Kidney capillary endothelial cell (primary cell): ENCODE results near the gene TMEM72.

Experiments used
- DNase-seq: peaks from one replicate; pipeline ENCODE4 v3.0.0-alpha.2; 2018; ENCODE audit warnings: low spot score

The TMEM72 gene

DNA sequence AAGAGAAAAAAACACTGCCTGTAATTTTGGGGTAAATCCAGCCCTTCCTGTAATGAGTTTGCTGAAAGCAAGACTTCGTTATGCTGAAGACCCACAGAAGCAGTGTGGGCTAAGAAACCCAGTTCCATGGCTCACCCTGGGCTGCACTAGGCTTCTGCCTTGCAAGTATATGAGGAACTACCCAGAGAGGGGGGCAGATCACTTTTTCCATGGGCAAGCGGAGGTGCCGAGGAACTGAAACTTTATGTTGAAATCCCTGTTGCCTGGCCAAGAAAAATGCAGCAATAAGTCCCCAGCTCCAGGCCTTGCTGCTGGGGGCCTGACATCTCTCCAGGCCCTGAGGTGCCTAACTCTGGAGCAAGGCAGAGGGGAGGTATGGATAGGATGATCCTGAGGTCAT lies 57.0 kb downstream of the TMEM72 start:
- no peak for DNase-seq

DNA sequence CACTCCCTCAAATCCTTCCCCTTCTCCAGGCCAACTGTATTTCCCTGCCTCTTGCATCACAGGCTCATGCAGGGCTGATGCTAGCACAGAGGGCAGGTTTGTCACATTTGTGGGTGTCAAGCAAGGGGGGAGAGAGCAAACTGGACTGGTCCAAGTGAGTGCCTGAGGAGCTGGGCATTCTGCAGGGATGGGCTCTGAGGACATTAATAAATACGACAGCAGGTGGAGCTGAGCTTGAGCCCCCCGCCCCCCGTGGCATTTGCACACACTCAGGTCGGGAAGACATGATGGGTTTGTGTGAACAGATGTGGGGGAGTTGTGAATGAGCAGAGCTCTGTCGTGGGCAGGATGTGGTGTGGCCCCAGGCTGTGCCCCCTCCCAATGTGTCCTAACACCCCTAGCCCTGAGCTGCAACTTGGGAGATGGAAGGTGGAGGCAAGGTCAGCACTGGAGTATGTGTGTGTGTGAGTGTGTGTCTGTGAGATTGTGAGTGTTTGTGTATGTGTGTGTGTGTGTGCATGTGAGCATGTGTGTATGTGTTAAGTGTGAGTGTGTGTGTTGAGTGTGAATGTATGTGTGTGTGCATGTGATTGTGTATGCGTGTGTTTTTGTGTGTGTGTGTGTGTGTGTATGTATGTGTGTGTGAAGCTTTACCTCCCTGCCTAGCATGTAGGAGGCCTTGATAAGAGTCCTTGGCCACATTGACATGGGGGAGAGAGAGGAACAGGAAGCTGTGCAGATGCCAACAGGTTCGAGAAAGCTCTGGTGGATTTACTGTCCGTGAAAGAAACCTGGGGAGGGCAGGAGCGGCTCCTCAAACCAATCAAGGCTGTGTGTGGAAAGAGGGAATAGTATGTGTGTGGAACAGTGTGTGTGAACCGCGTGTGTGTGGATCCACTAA lies 57.6 kb downstream of the TMEM72 start:
- no peak for DNase-seq

DNA sequence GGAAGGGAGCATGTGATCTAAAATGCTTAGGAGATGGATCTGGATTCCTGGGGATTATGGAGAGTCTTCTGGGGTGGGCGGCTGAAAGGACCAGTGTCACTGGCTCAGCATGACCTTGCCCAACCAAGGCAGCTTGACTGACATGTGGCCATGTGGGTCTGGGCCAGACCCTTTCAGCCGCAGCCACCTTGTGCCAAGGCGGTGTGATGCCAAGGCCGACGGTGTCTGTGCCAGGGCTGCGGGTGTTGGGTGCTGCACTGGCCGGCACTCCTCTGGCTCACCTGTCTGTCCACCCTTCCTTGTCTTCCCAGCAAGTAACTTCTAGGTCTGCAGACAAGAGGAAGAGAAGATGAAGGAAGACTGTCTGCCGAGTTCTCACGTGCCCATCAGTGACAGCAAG lies 58.7 kb downstream of the TMEM72 start:
- no peak for DNase-seq

DNA sequence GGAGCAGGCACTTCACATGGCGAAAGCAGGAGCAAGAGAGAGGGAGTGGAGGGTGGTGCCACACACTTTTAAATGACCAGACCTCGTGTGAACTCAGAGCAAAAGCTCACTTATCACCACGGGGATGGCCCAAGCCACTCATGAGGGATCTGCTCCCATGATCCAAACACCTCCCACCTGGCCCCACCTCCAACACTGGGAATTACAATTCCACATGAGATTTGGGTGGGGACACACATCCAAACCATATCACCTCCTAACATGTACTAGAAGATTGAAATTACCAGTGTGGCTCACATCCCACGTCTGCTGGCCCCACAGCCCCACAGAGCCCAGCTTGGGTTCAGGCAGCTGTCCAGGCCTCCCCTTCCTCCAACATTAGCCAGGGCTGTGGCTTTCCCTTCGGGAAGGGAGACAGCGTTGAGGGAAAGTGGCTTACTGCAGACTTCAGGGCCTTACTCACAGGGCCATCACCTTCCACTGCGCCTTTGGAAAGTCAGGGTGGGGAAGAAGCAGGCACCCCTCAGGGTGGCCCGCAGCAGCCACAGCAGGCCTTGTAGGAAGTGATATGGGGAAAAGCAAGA lies 59.8 kb downstream of the TMEM72 start:
- DNase-seq, result no peak

DNA sequence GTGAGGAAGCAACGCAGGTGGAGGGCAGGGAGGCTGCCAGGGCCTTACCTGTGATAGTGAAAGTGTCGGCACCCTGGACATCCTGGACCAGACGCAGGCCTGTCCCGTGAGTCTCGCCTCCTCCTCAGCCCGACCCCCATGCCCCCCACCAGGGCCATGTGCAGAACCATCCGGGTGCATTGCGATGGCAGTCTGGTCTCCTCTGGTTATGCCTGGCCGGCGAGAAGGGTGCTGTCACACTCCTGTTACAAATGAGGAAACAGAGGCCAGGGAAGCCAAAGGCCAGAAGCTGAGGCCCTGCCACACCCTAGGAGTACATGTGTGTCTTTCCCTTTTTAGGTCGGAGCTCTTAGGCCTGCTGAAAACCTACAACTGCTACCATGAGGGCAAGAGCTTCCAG lies 60.3 kb downstream of the TMEM72 start:
- DNase-seq, result no peak

DNA sequence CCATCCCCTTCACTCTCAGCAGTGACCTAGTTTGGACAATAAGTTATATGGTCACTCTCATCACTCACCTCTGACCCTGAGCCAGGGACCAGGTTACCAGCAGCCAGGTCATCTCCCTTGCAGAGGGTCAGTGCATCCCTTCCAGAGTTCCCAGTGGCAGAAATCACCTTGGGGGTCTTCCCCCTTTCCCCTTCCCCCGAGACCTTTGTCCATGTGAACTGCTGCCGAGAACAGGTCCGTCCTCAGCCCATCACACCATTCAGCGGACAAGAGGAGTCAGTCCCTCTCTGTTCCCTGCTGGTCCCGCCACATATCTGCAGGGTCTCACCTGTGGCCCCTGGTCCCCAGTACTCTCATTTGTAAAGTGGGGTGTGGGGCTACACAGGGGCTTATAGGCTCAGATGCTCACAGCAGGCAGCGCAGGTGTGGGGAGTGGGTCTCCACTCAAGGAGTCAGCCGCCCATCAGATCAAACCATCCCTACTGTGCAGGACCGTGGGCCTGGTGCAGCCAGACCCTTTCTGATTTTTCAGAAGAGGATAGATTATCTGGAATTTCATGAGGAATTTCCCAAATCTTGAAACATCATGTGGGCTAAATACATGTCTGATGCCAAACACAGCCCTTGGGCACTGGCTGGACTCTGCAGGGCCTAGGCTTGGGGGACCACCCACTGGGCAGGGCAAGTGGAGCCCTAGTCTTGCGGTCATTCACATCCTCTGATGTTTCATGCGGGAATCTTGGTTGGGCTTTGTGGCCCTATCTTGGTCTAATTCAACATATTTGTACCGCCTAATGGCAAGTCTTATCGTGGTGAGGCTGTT lies 61.0 kb downstream of the TMEM72 start:
- DNase-seq, result no peak

DNA sequence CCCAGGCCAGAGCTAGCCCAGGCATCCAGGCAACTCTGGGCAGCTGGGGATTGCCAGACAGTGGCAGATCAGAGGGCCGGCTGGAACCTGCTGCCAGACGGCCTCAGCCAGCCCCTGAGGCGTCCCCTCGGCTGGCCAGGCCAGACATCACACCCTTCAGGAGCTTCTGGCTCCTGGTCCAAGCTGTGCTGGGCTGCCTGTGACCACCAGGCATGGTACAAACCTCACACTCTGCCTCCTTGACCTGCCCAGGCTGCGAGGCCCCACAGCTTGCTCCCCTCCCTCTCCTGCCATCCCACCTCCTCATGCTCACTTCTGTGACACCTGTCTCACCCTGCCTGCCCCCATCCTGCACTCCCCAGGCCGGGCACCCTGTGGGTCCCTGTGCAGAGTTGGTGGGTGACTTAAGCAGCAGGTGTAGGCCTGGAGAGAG lies 61.8 kb downstream of the TMEM72 start:
- DNase-seq, result no peak

DNA sequence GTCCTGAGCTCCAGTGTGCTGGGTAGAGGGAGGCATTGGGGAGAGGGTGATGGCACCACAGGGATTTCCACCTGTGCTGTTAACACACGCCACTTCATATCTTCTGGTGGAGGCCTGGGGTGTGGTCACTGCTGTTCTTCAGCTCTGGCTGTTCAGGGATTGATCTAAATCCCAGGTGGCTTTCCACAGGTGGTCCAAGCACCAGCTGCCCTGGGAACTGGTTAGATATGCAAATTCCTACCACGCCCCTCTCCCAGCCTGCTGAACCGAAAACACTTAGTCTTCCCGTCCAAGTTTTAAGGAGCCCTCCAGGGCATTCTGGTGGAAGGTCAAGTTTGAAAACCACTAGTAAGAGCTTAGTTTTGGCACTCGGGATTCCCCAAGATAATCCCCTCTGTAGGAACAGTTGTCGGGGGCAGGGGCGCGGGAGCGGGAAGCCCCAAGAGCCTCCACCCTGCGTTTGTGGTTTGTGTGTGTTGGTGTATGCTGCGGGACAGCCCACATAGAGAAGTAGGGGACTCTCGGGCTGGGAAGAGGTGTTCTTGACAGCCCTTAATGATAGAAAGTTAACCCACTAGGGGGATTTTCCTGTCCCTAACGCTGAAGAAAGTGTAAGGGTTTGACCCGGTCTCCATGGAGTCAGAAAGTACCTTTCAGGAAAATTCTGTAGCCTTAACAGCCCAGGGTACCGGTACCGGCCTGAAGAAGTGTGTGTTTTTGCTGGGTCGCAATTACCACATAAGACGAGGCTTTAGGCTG lies 62.4 kb downstream of the TMEM72 start:
- no peak for DNase-seq

DNA sequence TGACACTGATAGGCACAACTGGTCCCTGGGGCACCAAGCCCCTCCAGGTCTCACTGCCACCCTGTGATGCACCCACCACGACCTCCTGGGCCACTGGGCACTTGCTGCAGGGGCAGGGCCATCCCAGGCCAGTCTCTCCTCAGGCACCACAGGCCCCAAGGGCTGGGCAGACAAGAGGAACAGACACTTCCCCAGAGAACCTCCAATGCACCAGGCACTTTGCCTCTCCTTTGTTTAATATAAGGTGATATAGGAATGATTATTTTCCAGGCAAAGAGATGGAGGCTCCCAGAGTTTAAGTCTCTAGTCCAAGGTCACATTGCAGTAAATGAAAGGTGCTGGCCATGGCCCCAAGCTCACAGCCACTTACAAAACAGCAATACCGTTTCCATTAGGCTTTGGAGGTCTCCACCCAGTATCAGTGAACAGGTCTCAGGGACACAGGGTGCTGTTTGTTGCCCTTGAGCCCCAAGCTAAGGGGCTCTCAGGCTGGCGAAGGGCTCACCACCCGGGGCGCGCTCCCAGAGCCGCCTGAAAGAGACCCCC lies 63.0 kb downstream of the TMEM72 start:
- no peak for DNase-seq

DNA sequence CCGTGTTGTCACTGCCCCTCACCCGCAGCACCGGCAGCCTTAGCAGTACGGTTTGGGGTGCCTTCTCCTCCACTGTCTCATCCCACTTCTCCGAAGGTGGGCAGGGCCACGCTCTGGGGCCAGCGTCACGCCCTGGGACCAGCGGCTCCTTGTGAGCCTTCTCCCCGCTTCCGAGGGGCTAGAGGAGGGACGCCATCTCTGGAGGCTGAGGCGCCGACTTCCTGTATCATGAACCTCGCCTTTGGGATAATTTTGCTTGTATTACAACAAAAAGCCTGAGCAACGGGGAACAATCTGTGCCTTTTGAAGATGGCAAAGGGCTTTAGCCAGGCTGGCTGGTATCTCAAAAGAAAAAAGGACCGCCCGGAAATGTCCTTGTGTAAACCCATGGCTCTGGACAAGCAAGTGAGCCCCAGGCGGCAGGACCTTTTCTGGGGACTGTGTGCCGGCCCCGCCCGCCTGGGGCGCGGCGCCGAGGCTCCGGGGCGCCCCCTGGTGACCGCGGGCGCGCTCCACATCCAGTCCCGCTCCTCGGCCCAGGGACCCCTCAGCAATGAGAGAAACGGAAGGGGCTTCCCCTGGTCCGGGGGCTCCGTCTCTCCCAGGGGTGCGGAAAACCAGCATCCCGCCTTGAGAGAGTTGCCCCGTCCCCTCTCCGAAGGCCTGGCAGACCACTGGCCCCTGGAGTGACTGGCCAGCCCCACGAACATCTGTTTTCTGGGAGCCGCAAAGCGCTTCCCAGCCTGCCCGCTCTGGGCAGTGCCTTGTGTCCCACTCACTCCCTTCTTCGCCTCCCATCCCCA lies 63.7 kb downstream of the TMEM72 start:
- peak; percentile 71 for DNase-seq

DNA sequence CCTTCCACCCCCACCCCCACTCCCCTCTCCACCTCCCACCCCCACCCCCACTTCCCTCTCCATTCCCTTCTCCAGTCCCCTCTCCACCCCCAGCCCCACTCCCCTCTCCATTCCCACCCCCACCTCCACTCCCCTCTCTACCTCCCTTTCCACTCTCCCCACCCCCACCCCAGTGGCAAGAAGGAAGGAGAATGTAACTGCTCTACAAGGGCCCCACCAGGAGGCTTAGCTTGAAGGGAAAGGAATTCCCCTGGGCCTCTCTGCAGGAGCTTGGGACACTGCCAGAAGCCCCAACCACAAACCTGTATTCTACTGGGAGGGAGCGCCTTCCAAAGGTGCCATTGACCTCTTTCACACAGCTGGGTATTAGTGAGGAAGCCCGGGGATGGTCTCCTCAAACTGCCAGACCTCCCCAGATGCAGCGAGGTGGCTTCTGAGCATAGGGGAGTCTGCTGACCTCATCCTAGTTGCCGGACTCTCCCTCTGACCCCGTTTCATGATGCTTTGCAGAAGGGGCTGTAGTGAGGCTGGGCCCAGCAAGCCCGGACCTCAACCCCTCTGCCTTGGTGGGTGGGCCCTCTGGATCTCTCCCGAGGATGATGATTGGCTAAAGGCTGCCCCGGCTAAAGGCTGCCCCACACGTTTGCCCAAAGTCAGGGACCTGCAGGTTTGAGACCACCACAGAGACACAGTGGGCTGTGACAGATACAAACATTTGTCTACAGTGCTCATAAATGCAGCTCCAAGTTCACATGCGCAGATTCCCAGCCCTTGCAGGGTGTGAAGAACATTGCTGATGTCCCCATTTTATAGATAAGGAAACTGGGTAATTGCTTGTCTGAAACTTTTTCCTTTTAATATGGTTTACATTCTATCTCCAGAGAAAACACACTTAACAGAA lies 64.5 kb downstream of the TMEM72 start:
- DNase-seq, result no peak

DNA sequence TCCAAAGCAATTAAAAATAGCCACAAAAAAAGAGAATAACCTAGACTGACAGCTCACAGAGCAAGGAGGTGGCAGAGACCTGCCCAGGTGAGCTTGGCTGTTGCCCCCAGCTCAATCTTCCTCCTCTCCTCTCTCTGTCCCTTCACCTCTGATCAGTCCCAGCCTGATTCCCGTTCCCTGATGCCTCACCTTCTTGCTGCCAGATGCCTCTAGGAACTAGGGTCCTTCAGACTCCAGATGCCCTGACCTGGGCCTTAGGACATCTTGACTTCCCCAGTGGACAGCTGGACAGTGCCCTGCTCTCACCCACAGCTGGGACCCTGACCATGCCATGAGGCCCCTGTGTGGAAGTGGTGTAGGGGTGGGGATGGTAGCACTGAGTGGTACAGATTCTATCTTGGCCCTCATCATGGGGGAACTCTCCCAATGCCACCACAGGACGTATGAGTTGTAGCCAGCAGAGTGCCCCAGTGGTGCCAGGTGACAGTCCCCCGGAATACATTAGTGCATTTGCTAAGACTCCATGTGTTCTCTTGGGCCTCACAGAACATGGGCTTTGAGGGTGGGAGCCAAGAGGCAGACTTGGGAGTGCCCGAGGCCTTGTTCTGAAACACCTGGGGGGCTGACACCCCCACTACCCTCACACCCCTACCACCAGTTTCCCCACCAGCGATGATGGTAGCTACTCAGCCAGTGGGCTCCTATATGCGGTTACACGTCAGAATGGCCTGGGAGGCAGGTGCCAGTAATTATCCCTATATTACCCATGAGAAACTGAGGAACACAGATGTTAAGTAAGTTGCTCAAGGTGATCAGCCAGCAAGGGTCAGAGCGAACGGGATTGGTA lies 65.4 kb downstream of the TMEM72 start:
- no peak for DNase-seq

DNA sequence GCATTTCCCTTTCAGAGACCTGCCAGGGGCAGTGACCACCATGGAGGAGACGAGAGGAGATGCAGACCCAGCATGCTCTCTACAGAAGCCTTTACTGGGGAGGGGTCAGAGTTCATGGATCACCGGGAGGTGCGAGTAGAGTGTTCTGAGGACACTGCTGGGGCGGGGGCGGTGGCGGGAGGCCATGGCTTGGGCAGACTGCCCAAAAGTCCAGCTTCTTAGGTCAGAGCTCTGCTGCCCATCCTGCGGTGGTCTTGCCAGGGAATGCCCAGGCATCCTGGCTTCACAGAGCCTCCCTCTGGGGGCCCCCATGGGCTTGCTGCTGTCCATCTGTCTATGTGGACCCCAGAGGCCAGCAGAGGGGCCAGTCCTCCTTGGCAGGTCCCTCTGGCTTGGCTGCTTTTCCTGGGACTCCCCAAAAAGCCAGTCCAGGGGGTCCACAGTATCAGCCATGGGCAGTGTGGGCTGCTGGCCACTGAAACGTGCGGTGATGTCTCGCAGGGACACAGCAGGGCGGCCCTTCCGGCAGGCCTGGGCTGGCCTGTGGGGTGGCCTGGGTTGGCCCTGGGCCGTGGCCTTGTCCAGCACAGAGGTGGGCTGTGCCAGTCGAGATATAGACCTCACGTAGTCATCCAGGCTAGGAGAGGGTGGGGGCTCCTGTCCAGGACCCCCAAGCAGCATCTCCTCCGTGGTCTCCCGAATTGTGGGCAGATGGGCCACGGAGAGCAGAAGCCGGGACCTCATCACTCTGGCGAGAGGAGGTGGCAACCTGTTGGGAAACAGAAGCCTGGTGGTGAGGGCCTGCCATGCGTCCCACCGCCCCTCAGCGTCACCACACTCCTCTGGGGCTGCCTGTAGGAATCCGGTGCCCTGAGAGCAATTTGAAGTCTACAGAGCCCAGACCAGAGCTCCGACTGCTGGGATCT lies 66.4 kb downstream of the TMEM72 start:
- DNase-seq, result no peak

DNA sequence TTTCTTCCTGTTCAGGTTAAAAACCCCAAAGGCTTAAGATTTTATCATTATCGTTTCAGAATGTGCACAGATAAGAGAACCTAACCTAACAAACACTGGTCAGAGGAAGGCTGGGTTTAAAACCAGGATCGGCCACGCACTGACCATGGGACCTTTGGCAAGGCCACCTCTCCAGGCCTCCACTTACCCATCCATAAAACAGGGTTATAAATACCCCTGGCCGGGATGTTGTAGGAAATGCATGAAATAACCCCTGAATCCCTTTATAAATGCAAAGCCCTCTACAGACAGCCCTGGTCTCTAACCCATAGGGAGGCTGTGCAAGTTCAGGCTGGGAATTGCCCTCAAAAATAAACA lies 67.1 kb downstream of the TMEM72 start:
- no peak for DNase-seq

DNA sequence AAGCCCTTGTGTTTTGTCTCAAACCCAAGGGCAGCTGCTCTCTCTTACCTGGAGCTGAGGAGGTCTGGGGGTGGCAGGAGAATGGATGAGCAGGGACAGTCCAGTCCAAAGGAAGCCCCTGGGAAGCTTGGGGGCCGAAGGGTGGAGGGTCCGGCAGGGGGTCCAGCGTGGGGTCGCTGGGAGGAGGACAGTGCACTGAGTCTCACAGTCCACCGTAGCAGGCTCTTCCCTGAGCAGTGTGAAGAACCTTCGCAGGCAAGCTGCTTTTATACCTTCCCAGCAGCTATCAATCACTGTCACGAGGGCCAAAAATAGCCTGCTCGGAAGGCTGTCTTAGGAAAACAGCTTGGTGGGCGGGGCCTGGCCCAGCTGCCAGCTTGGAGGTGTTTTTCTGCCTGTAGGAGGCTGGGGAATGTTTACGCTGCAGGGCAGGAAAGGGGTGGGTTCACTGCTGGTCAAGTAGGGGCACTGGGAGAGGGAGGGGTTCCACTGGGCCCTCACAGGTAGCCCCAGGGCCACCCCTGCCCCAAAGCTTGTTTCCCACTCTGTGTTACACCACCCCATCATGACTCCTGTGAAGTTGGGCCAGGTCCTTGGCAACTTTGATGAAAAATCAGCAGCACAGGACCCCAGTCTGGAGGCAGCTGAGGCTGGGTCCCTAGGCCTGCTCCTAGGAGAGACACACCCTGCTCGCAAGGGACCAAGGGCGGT lies 67.6 kb downstream of the TMEM72 start, which contains the start of gene DEPP1:
Gene DEPP1 (minus strand): TSS at position 240 of the 711 bp plus-strand sequence. CDS start 779 bp downstream, outside the sequence.
- peak; percentile 86 for DNase-seq

DNA sequence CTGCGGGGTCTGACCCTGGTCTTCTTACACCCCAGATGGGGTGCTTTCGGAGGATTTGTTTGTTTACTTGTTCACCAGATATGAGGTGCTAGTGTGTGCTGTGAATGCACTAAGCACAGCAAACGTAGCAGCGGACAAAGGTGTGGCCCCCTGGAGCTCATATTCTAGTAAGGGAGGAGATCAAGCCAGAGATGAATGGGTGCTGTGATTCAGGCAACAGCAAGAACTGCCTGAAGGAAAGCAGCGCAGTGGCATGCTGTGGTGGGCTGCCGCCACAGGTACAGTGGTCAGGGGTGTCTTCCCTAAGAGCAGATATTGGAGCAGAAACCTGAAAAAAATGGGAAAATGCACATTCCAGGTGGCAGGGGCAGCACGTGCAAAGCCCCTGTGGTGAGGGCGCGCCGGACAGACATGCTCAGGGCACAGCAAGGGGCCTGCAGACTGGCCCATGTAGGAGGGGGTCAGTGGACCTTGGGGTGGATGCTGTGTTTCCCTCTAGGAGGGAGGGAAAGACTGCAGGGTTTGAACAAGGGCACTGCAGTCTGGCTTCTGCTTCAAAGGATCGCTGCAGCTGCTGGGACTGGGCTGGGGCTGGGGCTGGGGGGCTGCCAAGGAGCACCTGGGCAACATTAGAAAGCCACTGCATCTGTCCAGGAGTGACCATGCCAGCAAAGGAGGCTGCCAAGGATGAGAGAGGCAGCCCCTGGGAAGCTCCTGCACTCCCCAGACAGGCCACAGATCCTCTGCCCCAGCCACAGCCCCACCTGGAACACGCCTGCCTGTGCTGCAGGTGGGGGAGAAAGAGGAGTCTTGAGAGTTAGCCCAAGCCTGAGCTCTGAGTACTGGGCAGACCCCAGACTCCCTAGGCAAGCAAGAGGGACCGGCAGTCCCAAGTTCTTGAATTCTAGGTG lies 68.4 kb downstream of the TMEM72 start:
- DNase-seq, result no peak
